ENCODE data around the gene ACSF2.

GRCh38 chr17:50518384-50519023 lies 92.5 kb downstream of the ACSF2 start:
- TF ChIP-seq POLR2AphosphoS5 (IDR thresholded peaks at IDR 0.05) (no peak), POLR2A (IDR thresholded peaks at IDR 0.05) (no peak), CTCF (IDR thresholded peaks at IDR 0.05) (no peak)
